Mesendoderm (in vitro differentiated cells): Measurements from ENCODE around the gene CLEC14A.
A peak's percentile ranks its signal among the peaks of the same experiment; 100 is the strongest.

Experiments
- DNase-seq: peaks from one replicate; pipeline ENCODE4 v3.0.0; 2013
- H2AK5ac ChIP-seq: 2 replicates; pipeline ENCODE4 v1.6.1; 2013; ENCODE audit warnings: low read length, inconsistent platforms
- H2BK120ac ChIP-seq: 2 replicates; pipeline ENCODE4 v1.6.1; 2013; ENCODE audit warnings: low read depth, mild to moderate bottlenecking, low read length, moderate library complexity, mixed read lengths
- H2BK15ac ChIP-seq: replicated peaks from 2 replicates; pipeline ENCODE4 v1.6.1; 2013; ENCODE audit warnings: low read depth, mild to moderate bottlenecking, moderate library complexity
- H2BK5ac ChIP-seq: 2 replicates; pipeline ENCODE4 v1.6.1; 2013; ENCODE audit warnings: low read length, inconsistent platforms
- H3K18ac ChIP-seq: 2 replicates; pipeline ENCODE4 v1.6.1; 2013; ENCODE audit warnings: mild to moderate bottlenecking, low read length, mixed read lengths
- H3K23ac ChIP-seq: one replicate; pipeline ENCODE4 v1.6.1; 2013; ENCODE audit warnings: low read length
- H3K27ac ChIP-seq: 2 replicates; pipeline ENCODE4 v1.5.1; 2013; ENCODE audit warnings: low read depth, mild to moderate bottlenecking, inconsistent platforms, low read length, moderate library complexity
- H3K27me3 ChIP-seq: 2 replicates; pipeline ENCODE4 v1.6.1; 2013; ENCODE audit warnings: low read length, control low read depth, mild to moderate bottlenecking, inconsistent platforms; ENCODE audit not compliant: insufficient read depth, poor library complexity
- H3K36me3 ChIP-seq: 2 replicates; pipeline ENCODE4 v1.6.1; 2013; ENCODE audit warnings: low read length, inconsistent platforms; ENCODE audit not compliant: control insufficient read depth, insufficient read depth
- H3K4ac ChIP-seq: one replicate; pipeline ENCODE4 v1.6.1; 2013; ENCODE audit warnings: low read depth, mild to moderate bottlenecking, low read length, moderate library complexity
- H3K4me1 ChIP-seq: 2 replicates; pipeline ENCODE4 v1.6.1; 2013; ENCODE audit warnings: low read depth, low read length, inconsistent platforms; ENCODE audit not compliant: control insufficient read depth
- H3K4me2 ChIP-seq: 2 replicates; pipeline ENCODE4 v1.6.1; 2013; ENCODE audit warnings: low read length
- H3K4me3 ChIP-seq: 2 replicates; pipeline ENCODE4 v1.5.1; 2013; ENCODE audit warnings: mild to moderate bottlenecking, low read length
- H3K56ac ChIP-seq: one replicate; pipeline ENCODE4 v1.6.1; 2013; ENCODE audit warnings: low read length
- H3K79me1 ChIP-seq: 2 replicates; pipeline ENCODE4 v1.6.1; 2013; ENCODE audit warnings: low read length, inconsistent platforms
- H3K79me2 ChIP-seq: 2 replicates; pipeline ENCODE4 v1.6.1; 2013; ENCODE audit warnings: mild to moderate bottlenecking, low read length; ENCODE audit not compliant: control insufficient read depth, insufficient read depth
- H3K9ac ChIP-seq: 2 replicates; pipeline ENCODE4 v1.6.1; 2013; ENCODE audit warnings: low read length, inconsistent platforms
- H4K5ac ChIP-seq: one replicate; pipeline ENCODE4 v1.6.1; 2013; ENCODE audit warnings: low read length
- H4K8ac ChIP-seq: one replicate; pipeline ENCODE4 v1.6.1; 2013; ENCODE audit warnings: low read depth, mild to moderate bottlenecking, control low read depth, low read length, moderate library complexity
- WGBS: extraction: QIAGEN DNeasy Blood & Tissue Kit; methylation state at CpG from one replicate; pipeline ENCODE4 v1.1.7; 2013; ENCODE audit warnings: low lambda C conversion rate, missing lambda C conversion rate; ENCODE audit not compliant: insufficient coverage; ENCODE audit errors: extremely low coverage; 5-methylcytosine and 5-hydroxymethylcytosine counted together

The CLEC14A gene

GRCh38 chr14:38278035-38278434 is 22.1 kb upstream of the CLEC14A start:
- no peak for DNase-seq
- Histone ChIP-seq H3K36me3 (no peaks in the 10 kb centered on the region), H4K8ac (no peak overlapping the region), H4K5ac (no peak overlapping the region), H3K23ac (no peak overlapping the region), H3K18ac (no peak overlapping the region), H3K4me1 (no peaks in the 10 kb centered on the region), H3K79me2 (no peaks in the 10 kb centered on the region), H2BK120ac (no peak overlapping the region), H3K27ac (no peak overlapping the region), H3K9ac (no peak overlapping the region), H2BK15ac (no peak overlapping the region), H3K27me3 (peaks cover 2% of the 10 kb centered on the region), H3K4me2 (no peak overlapping the region), H2BK5ac (no peak overlapping the region), H3K4me3 (no peak overlapping the region), H3K79me1 (no peaks in the 10 kb centered on the region), H2AK5ac (no peak overlapping the region), H3K56ac (no peak overlapping the region), H3K4ac (no peak overlapping the region)
- no CpG with 5 or more reads among the region's 1 CpG for WGBS

GRCh38 chr14:38262844-38263243 is 7.0 kb upstream of the CLEC14A start:
- no CpG with 5 or more reads among the region's 4 CpGs for WGBS
- no peak overlapping the region for H3K4me2 ChIP-seq
- H2BK120ac ChIP-seq = no peak overlapping the region
- H3K4ac ChIP-seq = no peak overlapping the region
- H2BK15ac ChIP-seq = no peak overlapping the region
- no peaks in the 10 kb centered on the region for H3K36me3 ChIP-seq
- no peak overlapping the region for H3K18ac ChIP-seq
- DNase-seq = no peak
- no peak overlapping the region for H3K27ac ChIP-seq
- H2BK5ac ChIP-seq = no peak overlapping the region
- H3K27me3 ChIP-seq = no peaks in the 10 kb centered on the region
- H2AK5ac ChIP-seq = no peak overlapping the region
- no peak overlapping the region for H3K9ac ChIP-seq
- no peak overlapping the region for H3K4me3 ChIP-seq
- no peak overlapping the region for H3K23ac ChIP-seq
- H4K8ac ChIP-seq = no peak overlapping the region
- no peaks in the 10 kb centered on the region for H3K4me1 ChIP-seq
- H3K56ac ChIP-seq = no peak overlapping the region
- no peak overlapping the region for H4K5ac ChIP-seq
- H3K79me2 ChIP-seq = no peaks in the 10 kb centered on the region
- no peaks in the 10 kb centered on the region for H3K79me1 ChIP-seq

- no peak overlapping the region for H2AK5ac ChIP-seq
- no peak overlapping the region for H2BK120ac ChIP-seq
- H2BK5ac ChIP-seq = no peak overlapping the region
- H3K79me1 ChIP-seq = no peaks in the 10 kb centered on the region
- H3K9ac ChIP-seq = no peak overlapping the region
- no peak overlapping the region for H3K4ac ChIP-seq
- H2BK15ac ChIP-seq = no peak overlapping the region
- no peak overlapping the region for H4K5ac ChIP-seq
- no peaks in the 10 kb centered on the region for H3K79me2 ChIP-seq
- no peak overlapping the region for H3K27ac ChIP-seq
- DNase-seq = no peak
- H3K4me3 ChIP-seq = no peak overlapping the region
- H4K8ac ChIP-seq = no peak overlapping the region
- no peak overlapping the region for H3K23ac ChIP-seq
- no peaks in the 10 kb centered on the region for H3K27me3 ChIP-seq
- no peaks in the 10 kb centered on the region for H3K36me3 ChIP-seq
- H3K56ac ChIP-seq = no peak overlapping the region
- WGBS = no CpG with 5 or more reads among the region's 1 CpG
- H3K4me1 ChIP-seq = no peaks in the 10 kb centered on the region
- no peak overlapping the region for H3K4me2 ChIP-seq
- H3K18ac ChIP-seq = no peak overlapping the region
These were observed 5.7 kb upstream of the CLEC14A start for GRCh38 chr14:38261620-38262019.

GRCh38 chr14:38257507-38257906 is 1.6 kb upstream of the CLEC14A start:
- Histone ChIP-seq H3K18ac (no peak overlapping the region), H3K4me2 (no peak overlapping the region), H2BK15ac (no peak overlapping the region), H3K4me1 (peaks cover 4% of the 10 kb centered on the region), H4K8ac (no peak overlapping the region), H3K27me3 (peaks cover 15% of the 10 kb centered on the region), H3K27ac (no peak overlapping the region), H3K4ac (no peak overlapping the region), H3K56ac (no peak overlapping the region), H3K79me2 (no peaks in the 10 kb centered on the region), H3K79me1 (no peaks in the 10 kb centered on the region), H2BK120ac (no peak overlapping the region), H3K36me3 (no peaks in the 10 kb centered on the region), H3K9ac (no peak overlapping the region), H4K5ac (no peak overlapping the region), H2BK5ac (no peak overlapping the region), H3K4me3 (no peak overlapping the region), H3K23ac (no peak overlapping the region), H2AK5ac (no peak overlapping the region)
- DNase-seq = no peak
- no CpG with 5 or more reads among the region's 2 CpGs for WGBS

- H3K4me3 ChIP-seq = no peak overlapping the region
- H3K27ac ChIP-seq = no peak overlapping the region
- no peak overlapping the region for H2BK15ac ChIP-seq
- no peak for DNase-seq
- H2BK120ac ChIP-seq = no peak overlapping the region
- no peak overlapping the region for H4K8ac ChIP-seq
- H3K4me1 ChIP-seq = peaks cover 4% of the 10 kb centered on the region
- no peak overlapping the region for H2AK5ac ChIP-seq
- H2BK5ac ChIP-seq = no peak overlapping the region
- H3K23ac ChIP-seq = no peak overlapping the region
- no CpG with 5 or more reads among the region's 5 CpGs for WGBS
- H3K79me2 ChIP-seq = no peaks in the 10 kb centered on the region
- peak overlapping the region; percentile 62 for H3K9ac ChIP-seq
- H3K4me2 ChIP-seq = peak overlapping the region; percentile 38
- H3K56ac ChIP-seq = peak overlapping the region; percentile 83
- H3K18ac ChIP-seq = no peak overlapping the region
- no peak overlapping the region for H3K4ac ChIP-seq
- no peak overlapping the region for H4K5ac ChIP-seq
- H3K36me3 ChIP-seq = no peaks in the 10 kb centered on the region
- peaks cover 15% of the 10 kb centered on the region for H3K27me3 ChIP-seq
- no peaks in the 10 kb centered on the region for H3K79me1 ChIP-seq
These were observed 594 bp upstream of the CLEC14A start for GRCh38 chr14:38256533-38256840.

GRCh38 chr14:38255408-38255672 is 553 bp downstream of the CLEC14A start:
- no peaks in the 10 kb centered on the region for H3K79me2 ChIP-seq
- H3K4ac ChIP-seq = no peak overlapping the region
- H3K27ac ChIP-seq = no peak overlapping the region
- H3K4me3 ChIP-seq = peak overlapping the region; percentile 1
- no peak overlapping the region for H3K23ac ChIP-seq
- no peak for DNase-seq
- no peak overlapping the region for H4K5ac ChIP-seq
- no peak overlapping the region for H3K18ac ChIP-seq
- H2BK15ac ChIP-seq = no peak overlapping the region
- peak overlapping the region; percentile 83 for H3K56ac ChIP-seq
- H3K27me3 ChIP-seq = peaks cover 15% of the 10 kb centered on the region
- H3K4me1 ChIP-seq = peaks cover 4% of the 10 kb centered on the region
- H2AK5ac ChIP-seq = no peak overlapping the region
- H3K4me2 ChIP-seq = peak overlapping the region; percentile 38
- no peaks in the 10 kb centered on the region for H3K36me3 ChIP-seq
- no peaks in the 10 kb centered on the region for H3K79me1 ChIP-seq
- H2BK5ac ChIP-seq = no peak overlapping the region
- no peak overlapping the region for H2BK120ac ChIP-seq
- peak overlapping the region; percentile 62 for H3K9ac ChIP-seq
- no peak overlapping the region for H4K8ac ChIP-seq
- no CpG with 5 or more reads among the region's 29 CpGs for WGBS
